GM12892 (cell line): ENCODE data around the gene OR11A1.

Source experiments
- POLR2A ChIP-seq: IDR thresholded peaks from 2 replicates; pipeline ENCODE4 v1.6.1; 2011; ENCODE audit warnings: low read depth, low read length, control low read depth
- POLR2AphosphoS5 ChIP-seq: IDR thresholded peaks from 2 replicates; pipeline ENCODE4 v1.6.1; 2011; ENCODE audit warnings: low read depth, low read length, control low read depth
- TAF1 ChIP-seq: IDR thresholded peaks from 2 replicates; pipeline ENCODE4 v1.6.1; 2011; ENCODE audit warnings: low read depth, mild to moderate bottlenecking, control low read depth, low read length, borderline replicate concordance

DNA sequence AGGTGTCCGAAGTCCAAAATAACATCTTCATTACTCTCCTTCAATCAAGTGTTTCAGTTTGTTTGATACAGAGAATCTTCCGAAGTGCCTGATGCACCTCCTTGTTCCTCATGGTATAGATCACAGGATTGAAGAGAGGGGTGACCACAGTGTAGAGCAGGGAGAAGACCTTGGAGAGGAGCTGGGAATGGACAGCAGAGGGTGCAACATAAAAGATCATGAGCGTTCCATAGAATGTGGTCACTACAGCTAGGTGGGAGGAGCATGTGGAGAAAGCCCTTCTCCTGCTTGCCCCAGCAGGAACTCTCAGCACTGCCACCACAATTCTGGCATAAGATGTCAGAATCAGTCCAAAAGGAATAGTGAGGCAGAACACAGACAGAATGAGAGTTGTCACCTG, 30.2 kb downstream of the OR11A1 start:
- no peak for TF ChIP-seq POLR2A
- no peak for TF ChIP-seq POLR2AphosphoS5
- TF ChIP-seq TAF1 = no peak
